Transverse colon (tissue), 4 donors: Measurements from ENCODE around the gene ATP2B3. TPM values are rescaled to one million over a fixed set of nuclear protein-coding genes. Genes with fewer than 3 reads are reported as not detected.

Source experiments
- DNase-seq: peaks from one replicate; pipeline ENCODE4 v3.0.0-alpha.2; 2019
- H3K27ac ChIP-seq, 4 donors: fragments of 200-600 bp; sonication (generic); 2 replicates each; pipeline ENCODE4 v1.5.1; 2016 to 2018; ENCODE audit warnings: inconsistent platforms in 4 of 4
- H3K27me3 ChIP-seq: fragments of 200-600 bp; sonication (generic); 2 replicates; pipeline ENCODE4 v1.5.1; 2017; ENCODE audit warnings: inconsistent platforms
- H3K36me3 ChIP-seq, 4 donors: fragments of 200-600 bp; sonication (generic); 2 replicates each; pipeline ENCODE4 v1.5.1; 2017 to 2019; ENCODE audit warnings: inconsistent platforms in 4 of 4
- H3K4me1 ChIP-seq, 4 donors: fragments of 200-600 bp; sonication (generic); 2 replicates each; pipeline ENCODE4 v1.5.1; 2017 to 2020; ENCODE audit warnings: inconsistent platforms in 4 of 4
- H3K4me3 ChIP-seq, 4 donors: fragments of 200-600 bp; sonication (generic); 1 replicate in 1 of 4; 2 replicates in 3 of 4; pipeline versions ENCODE4 v1.5.1 to v1.6.1; 2017 to 2019; ENCODE audit warnings: inconsistent platforms in 4 of 4
- H3K9me3 ChIP-seq, 2 donors: fragments of 200-600 bp; sonication (generic); 2 replicates each; pipeline ENCODE4 v1.5.1; 2017 to 2019; ENCODE audit warnings: inconsistent platforms in 2 of 2
- CTCF ChIP-seq, 5 experiments: fragments of 200-600 bp in 3 of 5; fragments of 450-650 bp in 2 of 5; sonication (generic) in 3 of 5; IDR thresholded peaks; 1 replicate in 2 of 5; 2 replicates in 3 of 5; pipeline ENCODE4 v1.5.1; 2016 to 2017; ENCODE audit warnings: antibody characterized with exemption in 5 of 5, inconsistent platforms in 3 of 5, mild to moderate bottlenecking in 2 of 5, moderate library complexity in 1 of 5
- EP300 ChIP-seq: sonication (generic); formaldehyde crosslinking; IDR thresholded peaks from one replicate; pipeline ENCODE4 v1.6.1; 2017; ENCODE audit warnings: antibody characterized with exemption, low read depth
- POLR2A ChIP-seq: fragments of 450-650 bp; IDR thresholded peaks from one replicate; pipeline ENCODE4 v1.6.1; 2016; ENCODE audit warnings: antibody characterized with exemption, mild to moderate bottlenecking, moderate library complexity
- POLR2AphosphoS5 ChIP-seq, 3 donors: sonication (generic); formaldehyde crosslinking; IDR thresholded peaks; one replicate each; pipeline ENCODE4 v1.6.1; 2016; ENCODE audit warnings: antibody characterized with exemption in 3 of 3
- WGBS, 2 donors: methylation state at CpG; one replicate each; pipeline ENCODE4 v1.1.5; 2018; ENCODE audit warnings: low coverage in 1 of 2; 5-methylcytosine and 5-hydroxymethylcytosine counted together
- in situ Hi-C, 4 donors: fragments of 200-750 bp; cut with MboI; loops; one replicate each; pipeline versions ENCODE4 v1.15.0 to v1.15.1; 2017; ENCODE audit warnings: low sequenced_read_pairs in 3 of 4, low pct_ligation_motif_present in 1 of 4, low pct_unique_long_range_greater_than_20kb in 1 of 4
- intact Hi-C: fragments of 100-400 bp; cut with DNase I; formaldehyde crosslinking; loops from one replicate; pipeline ENCODE4 v1.15.1; 2023; ENCODE audit warnings: low total_unique reads
- total RNA-seq, 4 donors: library from RNA; depleted of rRNA; stranded (reverse); fragments of >200 nt; gene quantifications; one replicate each; pipeline ENCODE4 v1.1.0, GENCODE V29; 2016

Gene ATP2B3
- total RNA-seq, 4 donors from 2014 or later, result not detected

GRCh38 chrX:153606503-153606902, 89.1 kb downstream of the ATP2B3 start:
- Histone ChIP-seq H3K36me3 (no peaks in the 10 kb centered on the region), H3K27ac (no peak overlapping the region), H3K27me3 (peaks cover 8% of the 10 kb centered on the region), H3K9me3 (no peaks in the 10 kb centered on the region), H3K4me1 (peaks cover 0 to 8% (median 0%) of the 10 kb centered on the region in 4 donors), H3K4me3 (no peak overlapping the region)
- WGBS, 2 donors, result 89 to 97% methylated on average over 5 to 23 of the region's 23 CpGs
- TF ChIP-seq POLR2AphosphoS5 (IDR thresholded peaks at IDR 0.05) (no peak), POLR2A (no peak)
- in situ Hi-C loops, result no loop called here
- no peak for DNase-seq
- intact Hi-C loops, result no loop called here

- Histone ChIP-seq H3K9me3 (no peaks in the 10 kb centered on the region), H3K27me3 (peaks cover 8% of the 10 kb centered on the region), H3K4me3 (no peak overlapping the region), H3K4me1 (peaks cover 0 to 8% (median 0%) of the 10 kb centered on the region in 4 donors), H3K27ac (no peak overlapping the region), H3K36me3 (no peaks in the 10 kb centered on the region)
- intact Hi-C loops, result no loop called here
- no peak for DNase-seq
- no peak for TF ChIP-seq EP300
- TF ChIP-seq POLR2AphosphoS5 (IDR thresholded peaks at IDR 0.05), result no peak
- TF ChIP-seq POLR2A, result no peak
- TF ChIP-seq CTCF (IDR thresholded peaks at IDR 0.05), result no peak
- in situ Hi-C loops, result no loop called here
- WGBS, 2 donors, result 70% methylated on average over 2 of the region's 2 CpGs; no CpG with 5 or more reads in 1 of the 2 donors
Measured at GRCh38 chrX:153608376-153608775, 90.9 kb downstream of the ATP2B3 start.

GRCh38 chrX:153608806-153609205, 91.4 kb downstream of the ATP2B3 start:
- in situ Hi-C loops, result no loop called here

GRCh38 chrX:153609917-153610835, 92.7 kb downstream of the ATP2B3 start:
- in situ Hi-C loops, result no loop called here
- WGBS, 2 donors, result 62% methylated on average over 49 of the region's 63 CpGs; no CpG with 5 or more reads in 1 of the 2 donors
- Histone ChIP-seq H3K4me1 (peaks cover 0 to 8% (median 0%) of the 10 kb centered on the region in 4 donors), H3K27ac (no peak overlapping the region), H3K4me3 (peak overlapping the region; percentile 17 to 53 (median 28)), H3K27me3 (peaks cover 8% of the 10 kb centered on the region), H3K36me3 (no peaks in the 10 kb centered on the region), H3K9me3 (no peaks in the 10 kb centered on the region)
- TF ChIP-seq CTCF (IDR thresholded peaks at IDR 0.05) (peak; percentile 60 to 73 (median 72)), EP300 (no peak)
- intact Hi-C loops, result no loop called here
- peak; percentile 66 for DNase-seq

More at GRCh38 chrX:153608806-153609205, 91.4 kb downstream of the ATP2B3 start:
- intact Hi-C loops, result no loop called here
- Histone ChIP-seq H3K27me3 (peaks cover 8% of the 10 kb centered on the region), H3K9me3 (no peaks in the 10 kb centered on the region), H3K36me3 (no peaks in the 10 kb centered on the region), H3K4me1 (peaks cover 0 to 8% (median 0%) of the 10 kb centered on the region in 4 donors), H3K4me3 (no peak overlapping the region), H3K27ac (no peak overlapping the region)
- DNase-seq, result no peak
- WGBS, 2 donors, result 54% methylated on average over 4 of the region's 4 CpGs; no CpG with 5 or more reads in 1 of the 2 donors
- TF ChIP-seq POLR2A (no peak), EP300 (no peak), POLR2AphosphoS5 (IDR thresholded peaks at IDR 0.05) (no peak), CTCF (IDR thresholded peaks at IDR 0.05) (no peak)
